K562 (cell line): ENCODE measurements around the gene CBLIF. TPM values are rescaled to one million over a fixed set of nuclear protein-coding genes. Genes with fewer than 3 reads are reported as not detected.
"Not testable (repeated sequence)": the region's sequence is repeated elsewhere in the genome, so short reads cannot be mapped to it uniquely, and the experiment has no call there.

Experiments
- ATAC-seq: fragments of 200-7000 bp; cut with Tn5 transposase; 3 replicates; pipeline ENCODE4 v1.9.1; 2020; ENCODE audit warnings: moderate library complexity
- BruUV-seq: library from RNA; stranded (reverse); fragments of 400-500 nt; replicated peaks from 2 replicates; lab custom pipeline; 2021; lab: Mats Ljungman, UMichigan
- CTCF ChIA-PET: fragments of 300-600 bp; formaldehyde crosslinking; extraction: SDS; loops from one replicate; lab custom pipeline; 2021; ENCODE audit warnings: low intra/inter-chr PET ratio; lab: Yijun Ruan, JAX
- POLR2A ChIA-PET: fragments of 300-600, 350-650 bp; sonication (Branson Sonifier 250); formaldehyde crosslinking; extraction: SDS; loops from one replicate; lab custom pipeline; 2021; ENCODE audit warnings: antibody characterized with exemption, inconsistent platforms; lab: Yijun Ruan, JAX
- DNase-seq, 4 experiments: peaks; one replicate each; pipeline versions ENCODE4 v3.0.0 to v3.0.0-alpha.2; 2011 to 2018; ENCODE audit warnings: low spot score in 3 of 4, mixed read lengths in 3 of 4; ENCODE audit errors: extremely low read depth in 1 of 4
- FAIRE-seq: peaks from 2 replicates; lab custom pipeline; 2011; peaks lifted over from hg19 to GRCh38; lab: Jason Lieb, UNC
- H2AFZ ChIP-seq: 2 replicates; pipeline ENCODE4 v1.6.0; 2011; ENCODE audit warnings: low read depth, low read length, control low read depth, inconsistent platforms
- H3K27ac ChIP-seq: fragments of 200-600 bp; 3 replicates; pipeline ENCODE4 v1.8.0; 2011; ENCODE audit warnings: low read depth, mild to moderate bottlenecking, control low read depth, inconsistent platforms, low read length, moderate library complexity, mixed read lengths; ENCODE audit errors: extremely low read depth
- H3K27me3 ChIP-seq, 2 experiments: fragments of 300-600 bp in 1 of 2; 2 replicates in 1 of 2; 3 replicates in 1 of 2; pipeline versions ENCODE4 v1.6.0 to v1.8.0; 2011; ENCODE audit warnings: inconsistent platforms in 2 of 2, low read length in 2 of 2, mild to moderate bottlenecking in 1 of 2, mixed read lengths in 1 of 2, moderate library complexity in 1 of 2; ENCODE audit not compliant: control insufficient read depth in 2 of 2, insufficient read depth in 2 of 2
- H3K36me3 ChIP-seq: fragments of 300-600 bp; 3 replicates; pipeline ENCODE4 v1.8.0; 2011; ENCODE audit warnings: mild to moderate bottlenecking, low read length, inconsistent platforms; ENCODE audit not compliant: control insufficient read depth, insufficient read depth
- H3K4me1 ChIP-seq, 2 experiments: fragments of 200-600 bp in 1 of 2; replicated peaks in 1 of 2; 2 replicates in 1 of 2; 3 replicates in 1 of 2; pipeline versions ENCODE4 v1.5.1 to v1.8.0; 2011; ENCODE audit warnings: inconsistent platforms in 2 of 2, low read length in 2 of 2, mild to moderate bottlenecking in 1 of 2, mixed read lengths in 1 of 2, moderate library complexity in 1 of 2; ENCODE audit not compliant: control insufficient read depth in 2 of 2, insufficient read depth in 2 of 2
- H3K4me2 ChIP-seq: 2 replicates; pipeline ENCODE4 v1.6.1; 2011; ENCODE audit warnings: low read length, control low read depth, inconsistent platforms, mixed read lengths; ENCODE audit not compliant: insufficient read depth
- H3K4me3 ChIP-seq: fragments of 200-600 bp; sonication (generic), shearing (Covaris generic); 2 replicates; pipeline ENCODE4 v1.5.1; 2016; ENCODE audit warnings: control low read depth, inconsistent platforms
- H3K79me2 ChIP-seq: fragments of 200-600 bp; 3 replicates; pipeline ENCODE4 v1.8.0; 2011; ENCODE audit warnings: low read length, inconsistent platforms; ENCODE audit not compliant: control insufficient read depth, insufficient read depth
- H3K9ac ChIP-seq, 2 experiments: 2 replicates each; pipeline versions ENCODE4 v1.6.0 to v1.6.1; 2011; ENCODE audit warnings: low read depth in 2 of 2, low read length in 2 of 2, control low read depth in 1 of 2, inconsistent platforms in 1 of 2, mild to moderate bottlenecking in 1 of 2, mixed read lengths in 1 of 2; ENCODE audit not compliant: insufficient read depth in 1 of 2
- H3K9me1 ChIP-seq: one replicate; pipeline ENCODE4 v1.6.0; 2011; ENCODE audit warnings: inconsistent platforms, mild to moderate bottlenecking, low read length, moderate library complexity; ENCODE audit not compliant: control insufficient read depth, insufficient read depth
- H3K9me3 ChIP-seq: replicated peaks from 2 replicates; pipeline ENCODE4 v1.5.1; 2011; ENCODE audit warnings: low read depth, low read length, inconsistent platforms; ENCODE audit not compliant: control insufficient read depth, insufficient read depth
- H4K20me1 ChIP-seq: replicated peaks from 2 replicates; pipeline ENCODE4 v1.6.1; 2011; ENCODE audit warnings: low read length, inconsistent platforms, mixed read lengths; ENCODE audit not compliant: control insufficient read depth, insufficient read depth
- ARID1B ChIP-seq: fragments of 450-650 bp; IDR thresholded peaks from 2 replicates; pipeline ENCODE4 v1.6.1; 2016; ENCODE audit warnings: antibody characterized with exemption, mild to moderate bottlenecking, inconsistent platforms
- CBFA2T2 ChIP-seq: fragments of 450-650 bp; conservative IDR thresholded peaks from 2 replicates; pipeline ENCODE4 v1.6.1; 2017; ENCODE audit warnings: mild to moderate bottlenecking
- CBFA2T3 ChIP-seq: fragments of 450-650 bp; IDR thresholded peaks from 2 replicates; pipeline ENCODE4 v1.6.1; 2017
- DMBX1 ChIP-seq: fragments of 250-450 bp; sonication (Bioruptor Pico); IDR thresholded peaks from 2 replicates; pipeline ENCODE4 v1.8.0; 2022; ENCODE audit warnings: inconsistent platforms, mild to moderate bottlenecking, moderate library complexity, borderline replicate concordance
- EP300 ChIP-seq: IDR thresholded peaks from 2 replicates; pipeline ENCODE4 v1.6.1; 2012; ENCODE audit warnings: low read length, improper control_type of control experiment
- ERF ChIP-seq: fragments of 450-650 bp; formaldehyde crosslinking; IDR thresholded peaks from 2 replicates; pipeline ENCODE4 v1.4.0; 2020; ENCODE audit warnings: mild to moderate bottlenecking, mixed read lengths
- GATAD2B ChIP-seq: fragments of 450-650 bp; IDR thresholded peaks from 2 replicates; pipeline ENCODE4 v1.6.1; 2017; ENCODE audit warnings: mild to moderate bottlenecking, borderline replicate concordance
- KDM1A ChIP-seq, 2 experiments: fragments of 450-650 bp; IDR thresholded peaks; 2 replicates each; pipeline ENCODE4 v1.6.1; 2016; ENCODE audit warnings: mild to moderate bottlenecking in 2 of 2
- KLF16 ChIP-seq: IDR thresholded peaks from 2 replicates; pipeline ENCODE4 v1.6.1; 2016; ENCODE audit warnings: antibody characterized with exemption
- MTA2 ChIP-seq: fragments of 450-650 bp; IDR thresholded peaks from 2 replicates; pipeline ENCODE4 v1.6.1; 2016; ENCODE audit warnings: low read depth
- NCOR1 ChIP-seq: fragments of 450-650 bp; IDR thresholded peaks from 2 replicates; pipeline ENCODE4 v1.6.1; 2016; ENCODE audit warnings: mild to moderate bottlenecking, moderate library complexity
- NFIC ChIP-seq: fragments of 450-650 bp; IDR thresholded peaks from 2 replicates; pipeline ENCODE4 v1.6.1; 2017; ENCODE audit warnings: mild to moderate bottlenecking, inconsistent platforms
- RCOR1 ChIP-seq, 2 experiments: IDR thresholded peaks; 2 replicates each; pipeline ENCODE4 v1.6.1; 2012; ENCODE audit warnings: low read depth in 2 of 2, low read length in 2 of 2, borderline replicate concordance in 1 of 2, improper control_type of control experiment in 1 of 2
- SMAD4 ChIP-seq: fragments of 250-450 bp; sonication (Bioruptor Pico); conservative IDR thresholded peaks from 2 replicates; pipeline ENCODE4 v1.8.0; 2021; ENCODE audit warnings: inconsistent platforms, mild to moderate bottlenecking, moderate library complexity
- SMARCA4 ChIP-seq: fragments of 450-650 bp; IDR thresholded peaks from 2 replicates; pipeline ENCODE4 v1.6.1; 2016
- SMARCC2 ChIP-seq: fragments of 450-650 bp; IDR thresholded peaks from 2 replicates; pipeline ENCODE4 v1.6.1; 2017; ENCODE audit warnings: antibody characterized with exemption, moderate library complexity, mild to moderate bottlenecking, low read depth
- SOX6 ChIP-seq: fragments of 450-650 bp; IDR thresholded peaks from 2 replicates; pipeline ENCODE4 v1.6.1; 2014; ENCODE audit warnings: mild to moderate bottlenecking
- TAL1 ChIP-seq: fragments of 450-650 bp; IDR thresholded peaks from 2 replicates; pipeline ENCODE4 v1.6.1; 2016; ENCODE audit warnings: mild to moderate bottlenecking
- TCF3 ChIP-seq: sonication (generic); formaldehyde crosslinking; IDR thresholded peaks from 2 replicates; pipeline ENCODE4 v1.4.0; 2020; ENCODE audit warnings: mild to moderate bottlenecking, missing genetic modification reagents
- TEAD4 ChIP-seq, 2 experiments: sonication (generic) in 1 of 2; formaldehyde crosslinking in 1 of 2; IDR thresholded peaks; 2 replicates each; pipeline versions ENCODE4 v1.6.1 to v1.8.0; 2012 to 2022; ENCODE audit warnings: borderline replicate concordance in 1 of 2, inconsistent platforms in 1 of 2, low read length in 1 of 2, mild to moderate bottlenecking in 1 of 2, missing genetic modification reagents in 1 of 2
- TRIM24 ChIP-seq, 2 experiments: fragments of 450-650 bp; IDR thresholded peaks; 2 replicates each; pipeline ENCODE4 v1.6.1; 2016
- WGBS: fragments of 100-300 bp; shearing (Covaris generic); methylation state at CpG from one replicate; pipeline ENCODE4 v1.1.6; 2016; ENCODE audit warnings: low coverage, mixed read lengths; ENCODE audit not compliant: insufficient coverage; ENCODE audit errors: missing lambda C conversion rate; 5-methylcytosine and 5-hydroxymethylcytosine counted together
- in situ Hi-C: fragments of 300-500 bp; cut with MboI; formaldehyde crosslinking; loops from 4 replicates; pipeline ENCODE4 v1.15.0; 2018; ENCODE audit warnings: inconsistent platforms, mixed read lengths
- intact Hi-C: fragments of 100-400 bp; cut with micrococcal nuclease; formaldehyde crosslinking; loops from 2 replicates; pipeline ENCODE4 v1.14.2; 2022
- polyA plus RNA-seq, 8 experiments: library from polyadenylated mRNA; depleted of rRNA in 4 of 8; stranded (reverse) in 5 of 8; unstranded in 3 of 8; fragments of >200 nt; fragmentation: Nextera tagmentation in 2 of 8; fragmentation: Illumina TruSeq in 1 of 8; extraction: Ambion mirVana in 2 of 8; extraction: Trizol in 1 of 8; gene quantifications; 2 replicates each; pipeline versions ENCODE4 v1.2.1 to v1.2.3, GENCODE V29; 2011 to 2014; ENCODE audit warnings: inconsistent platforms in 1 of 8, missing spikeins in 1 of 8
- total RNA-seq, 7 experiments: library from RNA; depleted of rRNA in 6 of 7; stranded (reverse); fragments of >200 nt in 6 of 7; fragmentation: Illumina TruSeq in 2 of 7; extraction: Trizol in 2 of 7; gene quantifications; 2 replicates each; pipeline versions ENCODE4 v1.2.1 to v1.2.3, GENCODE V29; 2011 to 2021; ENCODE audit warnings: low replicate concordance in 1 of 7
- TF ChIP-seq, protein P1 (sequence below), 3 experiments: fragments of 200-800 bp in 1 of 3; fragments of 250-450 bp in 1 of 3; fragments of 450-650 bp in 1 of 3; sonication (Bioruptor Pico) in 1 of 3; sonication (Bioruptor generic) in 1 of 3; formaldehyde crosslinking in 1 of 3; IDR thresholded peaks; 2 replicates each; pipeline versions ENCODE4 v1.6.1 to v1.8.0; 2016 to 2022; ENCODE audit warnings: mild to moderate bottlenecking in 2 of 3, missing genetic modification characterization in 2 of 3, missing compliant biosample characterization in 1 of 3, moderate library complexity in 1 of 3

The CBLIF gene
- total and polyA plus RNA-seq, 9 of the 15 experiments (the other 6 are each of a cell fraction or from before 2014, with no cell fraction given) = 0.07 to 0.83 (median 0.54) TPM

DNA sequence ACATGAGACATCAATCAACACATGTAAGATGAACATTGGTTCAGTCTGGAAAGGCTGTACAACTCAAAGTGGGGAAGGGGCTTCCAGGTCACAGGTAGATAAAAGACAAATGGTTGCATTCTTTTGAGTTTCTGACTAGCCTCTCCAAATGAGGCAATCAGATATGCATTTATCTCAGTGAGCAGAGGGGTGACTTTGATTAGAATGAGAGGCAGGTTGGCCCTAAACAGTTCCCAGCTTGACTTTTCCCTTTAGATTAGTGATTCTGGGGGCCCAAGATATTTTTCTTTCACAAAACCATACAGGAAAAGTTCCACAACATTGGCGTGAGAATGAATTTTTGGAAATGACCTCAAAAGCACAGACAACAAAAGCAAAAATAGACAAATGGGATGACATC lies 28.9 kb downstream of the CBLIF start:
- ATAC-seq; H3K9me1 ChIP-seq; DNase-seq; in situ Hi-C loops; H3K9me3 ChIP-seq; H4K20me1 ChIP-seq; H3K79me2 ChIP-seq; H3K9ac ChIP-seq; H3K27ac ChIP-seq; BruUV-seq; FAIRE-seq; H3K4me3 ChIP-seq; H3K36me3 ChIP-seq; H3K27me3 ChIP-seq; CTCF ChIA-PET; TF ChIP-seq TEAD4 (CRISPR knock-in tag; IDR thresholded peaks at IDR 0.05; ENCODE audit: borderline replicate concordance): not testable (repeated sequence)
- peaks cover 0 to 21% of the 10 kb centered on the region in 2 experiments; a peak in 2 of 5 replicates for H3K4me1 ChIP-seq
- H2AFZ ChIP-seq = peak overlapping the region; percentile 46; the same call in 1 of the 2 replicates
- intact Hi-C loops = loop anchor here (10.0 kb wide), 1 partner anchor 518 kb away; no protein-coding TSS in a partner anchor
- peak overlapping the region; percentile 1; the same call in 1 of the 2 replicates for H3K4me2 ChIP-seq
- POLR2A ChIA-PET = interaction anchor here (0.7 to 0.8 kb wide), 2 partner anchors 321 to 330 kb away, joined by 3 read pairs; no protein-coding TSS in a partner anchor
- 0% methylated on average over 1 of the region's 1 CpG for WGBS
- TF ChIP-seq ARID1B (peak; percentile 85), MTA2 (peak; percentile 57; the same call in 1 of the 2 replicates), NCOR1 (peak; percentile 70; the same call in 1 of the 2 replicates), SMARCC2 (0 out of 2 replicates have a peak, but pooled peaks have one; percentile 16), TAL1 (peak; percentile 80), SOX6 (0 out of 2 replicates have a peak, but pooled peaks have one; percentile 48), CBFA2T3 (peak; percentile 85), CBFA2T2 (peak; percentile 78), ERF (CRISPR knock-in tag) (0 out of 2 replicates have a peak, but pooled peaks have one; percentile 35), EP300 (peak; percentile 29; the same call in 1 of the 2 replicates), GATAD2B (0 out of 2 replicates have a peak, but pooled peaks have one; percentile 20), RCOR1 (IDR thresholded peaks at IDR 0.05; ENCODE audit: borderline replicate concordance in 1 of 2, low read depth in 2 of 2, low read length in 2 of 2) (peak in 1 of 2 experiments; percentile 17; a peak in 1 of 4 replicates), SMAD4 (CRISPR knock-in tag) (0 out of 2 replicates have a peak, but pooled peaks have one; percentile 37), DMBX1 (CRISPR knock-in tag) (peak; percentile 45; the same call in 1 of the 2 replicates), TRIM24 (IDR thresholded peaks at IDR 0.05) (peak in 1 of 2 experiments; percentile 24; a peak in 1 of 4 replicates), NFIC (0 out of 2 replicates have a peak, but pooled peaks have one; percentile 10), TCF3 (CRISPR knock-in tag) (peak; percentile 59), KDM1A (IDR thresholded peaks at IDR 0.05) (peak; percentile 67 to 69), SMARCA4 (peak; percentile 64), TEAD4 (IDR thresholded peaks at IDR 0.05; ENCODE audit: low read length) (peak; percentile 77), KLF16 (peak; percentile 58; the same call in 1 of the 2 replicates)
- TF ChIP-seq, protein P1, sequence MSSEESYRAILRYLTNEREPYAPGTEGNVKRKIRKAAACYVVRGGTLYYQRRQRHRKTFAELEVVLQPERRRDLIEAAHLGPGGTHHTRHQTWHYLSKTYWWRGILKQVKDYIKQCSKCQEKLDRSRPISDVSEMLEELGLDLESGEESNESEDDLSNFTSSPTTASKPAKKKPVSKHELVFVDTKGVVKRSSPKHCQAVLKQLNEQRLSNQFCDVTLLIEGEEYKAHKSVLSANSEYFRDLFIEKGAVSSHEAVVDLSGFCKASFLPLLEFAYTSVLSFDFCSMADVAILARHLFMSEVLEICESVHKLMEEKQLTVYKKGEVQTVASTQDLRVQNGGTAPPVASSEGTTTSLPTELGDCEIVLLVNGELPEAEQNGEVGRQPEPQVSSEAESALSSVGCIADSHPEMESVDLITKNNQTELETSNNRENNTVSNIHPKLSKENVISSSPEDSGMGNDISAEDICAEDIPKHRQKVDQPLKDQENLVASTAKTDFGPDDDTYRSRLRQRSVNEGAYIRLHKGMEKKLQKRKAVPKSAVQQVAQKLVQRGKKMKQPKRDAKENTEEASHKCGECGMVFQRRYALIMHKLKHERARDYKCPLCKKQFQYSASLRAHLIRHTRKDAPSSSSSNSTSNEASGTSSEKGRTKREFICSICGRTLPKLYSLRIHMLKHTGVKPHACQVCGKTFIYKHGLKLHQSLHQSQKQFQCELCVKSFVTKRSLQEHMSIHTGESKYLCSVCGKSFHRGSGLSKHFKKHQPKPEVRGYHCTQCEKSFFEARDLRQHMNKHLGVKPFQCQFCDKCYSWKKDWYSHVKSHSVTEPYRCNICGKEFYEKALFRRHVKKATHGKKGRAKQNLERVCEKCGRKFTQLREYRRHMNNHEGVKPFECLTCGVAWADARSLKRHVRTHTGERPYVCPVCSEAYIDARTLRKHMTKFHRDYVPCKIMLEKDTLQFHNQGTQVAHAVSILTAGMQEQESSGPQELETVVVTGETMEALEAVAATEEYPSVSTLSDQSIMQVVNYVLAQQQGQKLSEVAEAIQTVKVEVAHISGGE (CRISPR knock-in tag; IDR thresholded peaks at IDR 0.05) = peak in 1 of 3 experiments; percentile 52; a peak in 1 of 6 replicates
